Upper lobe of left lung (tissue), 6 donors: Measurements from ENCODE around the gene TBX4. TPM values are rescaled to one million over a fixed set of nuclear protein-coding genes. Genes with fewer than 3 reads are reported as not detected.
"Not testable (repeated sequence)": the region's sequence is repeated elsewhere in the genome, so short reads cannot be mapped to it uniquely, and the experiment has no call there.

ENCODE experiments used
- ATAC-seq, 2 donors: fragments of 200-7000 bp; cut with Tn5 transposase; one replicate each; pipeline ENCODE4 v1.9.1; 2022; ENCODE audit warnings: mild to moderate bottlenecking in 2 of 2, moderate library complexity in 2 of 2; ENCODE audit not compliant: low FRiP score in 2 of 2
- DNase-seq, 2 donors: peaks; one replicate each; pipeline ENCODE4 v3.0.0-alpha.2; 2019 to 2020
- H3K27ac ChIP-seq, 4 donors: fragments of 200-600 bp; sonication (generic); one replicate each; pipeline ENCODE4 v1.5.1; 2016 to 2019
- H3K27me3 ChIP-seq, 4 donors: fragments of 200-600 bp; sonication (generic); one replicate each; pipeline ENCODE4 v1.5.1; 2017 to 2019
- H3K36me3 ChIP-seq, 4 donors: fragments of 200-600 bp; sonication (generic); one replicate each; pipeline ENCODE4 v1.5.1; 2016 to 2019
- H3K4me1 ChIP-seq, 4 donors: fragments of 200-600 bp; sonication (generic); one replicate each; pipeline ENCODE4 v1.5.1; 2018 to 2019
- H3K4me3 ChIP-seq, 4 donors: fragments of 200-600 bp; sonication (generic); one replicate each; pipeline ENCODE4 v1.5.1; 2017 to 2019; ENCODE audit warnings: mild to moderate bottlenecking in 2 of 4, moderate library complexity in 1 of 4
- H3K9me3 ChIP-seq, 4 donors: fragments of 200-600 bp; sonication (generic); one replicate each; pipeline ENCODE4 v1.5.1; 2018 to 2019
- CTCF ChIP-seq, 6 experiments: fragments of 450-650 bp in 4 of 6; fragments of 200-600 bp in 2 of 6; sonication (generic) in 2 of 6; IDR thresholded peaks; one replicate each; pipeline ENCODE4 v1.5.1; 2016 to 2019; ENCODE audit warnings: antibody characterized with exemption in 6 of 6
- EP300 ChIP-seq, 4 donors: sonication (generic); formaldehyde crosslinking; IDR thresholded peaks; one replicate each; pipeline ENCODE4 v1.5.1; 2017; ENCODE audit warnings: antibody characterized with exemption in 4 of 4, control low read depth in 2 of 4
- POLR2A ChIP-seq, 4 donors: fragments of 450-650 bp; IDR thresholded peaks; one replicate each; pipeline ENCODE4 v1.5.1; 2016 to 2017; ENCODE audit warnings: antibody characterized with exemption in 4 of 4, mild to moderate bottlenecking in 2 of 4
- POLR2AphosphoS5 ChIP-seq, 2 donors: sonication (generic); formaldehyde crosslinking; IDR thresholded peaks; one replicate each; pipeline ENCODE4 v1.5.1; 2017; ENCODE audit warnings: antibody characterized with exemption in 2 of 2
- WGBS, 2 donors: methylation state at CpG; one replicate each; pipeline ENCODE4 v1.1.5; 2017 to 2018; 5-methylcytosine and 5-hydroxymethylcytosine counted together
- total RNA-seq, 6 donors: library from RNA; depleted of rRNA in 4 of 6; stranded (reverse); fragments of >200 nt in 4 of 6; gene quantifications; one replicate each; pipeline versions ENCODE4 v1.1.0 to v1.2.1, GENCODE V29; 2016 to 2021
- donor health status: DM: no; HTN: no; CAD: no; lungs with moderate emphysema.
- donor health status: DM: no; HTN: yes; CAD: no; lungs with severe emphysema.

TBX4 gene
- total RNA-seq, 6 donors from 2014 or later, result 10.2 to 69.1 (median 22.7) TPM

GRCh38 chr17:61431594-61432311 lies 20.5 kb upstream of the TBX4 start:
- Histone ChIP-seq H3K36me3 (no peaks in the 10 kb centered on the region), H3K4me3 (no peak overlapping the region), H3K4me1 (no peaks in the 10 kb centered on the region), H3K27me3 (no peaks in the 10 kb centered on the region), H3K9me3 (peaks cover 0 to 10% (median 2%) of the 10 kb centered on the region in 4 donors), H3K27ac (no peak overlapping the region)
- no peak for TF ChIP-seq EP300 (IDR thresholded peaks at IDR 0.05)
- no peak for TF ChIP-seq CTCF (IDR thresholded peaks at IDR 0.05)
- TF ChIP-seq POLR2AphosphoS5 (IDR thresholded peaks at IDR 0.05), result no peak
- no peak for TF ChIP-seq POLR2A (IDR thresholded peaks at IDR 0.05)
- DNase-seq, result no peak
- 73 to 78% methylated on average over 4 of the region's 4 CpGs for WGBS, 2 donors
- ATAC-seq, result no peak

- TF ChIP-seq CTCF (IDR thresholded peaks at IDR 0.05) (no peak), POLR2AphosphoS5 (IDR thresholded peaks at IDR 0.05) (no peak), POLR2A (IDR thresholded peaks at IDR 0.05) (no peak), EP300 (IDR thresholded peaks at IDR 0.05) (no peak)
- no peak overlapping the region for H3K4me3 ChIP-seq
- DNase-seq, result no peak
- H3K27me3 ChIP-seq, result no peaks in the 10 kb centered on the region
- H3K4me1 ChIP-seq, result no peaks in the 10 kb centered on the region
- no peak overlapping the region for H3K27ac ChIP-seq
- H3K36me3 ChIP-seq, result no peaks in the 10 kb centered on the region
- peaks cover 0 to 10% (median 5%) of the 10 kb centered on the region in 4 donors for H3K9me3 ChIP-seq
- no peak for ATAC-seq
These were observed 15.9 kb upstream of the TBX4 start for GRCh38 chr17:61436273-61436672.

GRCh38 chr17:61436995-61437704 lies 15.1 kb upstream of the TBX4 start:
- no peaks in the 10 kb centered on the region for H3K36me3 ChIP-seq
- H3K27ac ChIP-seq, result no peak overlapping the region
- H3K27me3 ChIP-seq, result no peaks in the 10 kb centered on the region
- TF ChIP-seq EP300 (IDR thresholded peaks at IDR 0.05), result no peak
- no peak for TF ChIP-seq POLR2A (IDR thresholded peaks at IDR 0.05)
- no peak for TF ChIP-seq CTCF (IDR thresholded peaks at IDR 0.05)
- ATAC-seq, result no peak
- peaks cover 0 to 10% (median 5%) of the 10 kb centered on the region in 4 donors for H3K9me3 ChIP-seq
- H3K4me3 ChIP-seq, result no peak overlapping the region
- no peak for DNase-seq
- H3K4me1 ChIP-seq, result no peaks in the 10 kb centered on the region

- Histone ChIP-seq H3K9me3 (peaks cover 0 to 9% (median 4%) of the 10 kb centered on the region in 4 donors), H3K27ac (no peak overlapping the region), H3K27me3 (no peaks in the 10 kb centered on the region), H3K36me3 (no peaks in the 10 kb centered on the region), H3K4me1 (no peaks in the 10 kb centered on the region), H3K4me3 (no peak overlapping the region)
- no peak for TF ChIP-seq CTCF (IDR thresholded peaks at IDR 0.05)
- no peak for TF ChIP-seq EP300 (IDR thresholded peaks at IDR 0.05)
- no peak for TF ChIP-seq POLR2A (IDR thresholded peaks at IDR 0.05)
- TF ChIP-seq POLR2AphosphoS5 (IDR thresholded peaks at IDR 0.05), result no peak
- DNase-seq (no peak), ATAC-seq (no peak)
These were observed 11.5 kb upstream of the TBX4 start for GRCh38 chr17:61440697-61441096.

- 95 to 98% methylated on average over 6 of the region's 6 CpGs for WGBS, 2 donors
- not testable (repeated sequence) for H3K27ac ChIP-seq, H3K27me3 ChIP-seq, H3K36me3 ChIP-seq, DNase-seq, H3K4me3 ChIP-seq, H3K4me1 ChIP-seq, H3K9me3 ChIP-seq, ATAC-seq
These were observed 10.7 kb upstream of the TBX4 start for GRCh38 chr17:61441507-61441906.
